Thymus (tissue), 11 donors: Measurements from ENCODE around the gene SPACA4. TPM values are rescaled to one million over a fixed set of nuclear protein-coding genes. Genes with fewer than 3 reads are reported as not detected.

Source experiments
- DNase-seq, 9 donors: peaks; one replicate each; pipeline ENCODE4 v3.0.0-alpha.2; 2013; ENCODE audit warnings: low spot score in 9 of 9, low read depth in 6 of 9, missing footprints in 1 of 9
- H3K27ac ChIP-seq, 2 donors: one replicate each; pipeline ENCODE4 v1.5.1; 2013; ENCODE audit warnings: control low read depth in 1 of 2, low read depth in 1 of 2, low read length in 1 of 2, mild to moderate bottlenecking in 1 of 2, moderate library complexity in 1 of 2
- H3K27me3 ChIP-seq, 2 donors: one replicate each; pipeline ENCODE4 v1.5.1; 2013; ENCODE audit warnings: low read length in 1 of 2; ENCODE audit not compliant: control insufficient read depth in 2 of 2, insufficient read depth in 1 of 2
- H3K36me3 ChIP-seq, 2 donors: one replicate each; pipeline ENCODE4 v1.5.1; 2013; ENCODE audit warnings: low read length in 1 of 2, mild to moderate bottlenecking in 1 of 2, moderate library complexity in 1 of 2; ENCODE audit not compliant: control insufficient read depth in 2 of 2, insufficient read depth in 2 of 2
- H3K4me1 ChIP-seq, 2 donors: one replicate each; pipeline ENCODE4 v1.5.1; 2013; ENCODE audit warnings: low read length in 2 of 2; ENCODE audit not compliant: control insufficient read depth in 2 of 2, insufficient read depth in 2 of 2
- H3K4me3 ChIP-seq, 2 donors: one replicate each; pipeline ENCODE4 v1.5.1; 2013; ENCODE audit warnings: low read length in 2 of 2, control low read depth in 1 of 2, mild to moderate bottlenecking in 1 of 2
- H3K9me3 ChIP-seq, 2 donors: one replicate each; pipeline ENCODE4 v1.5.1; 2013; ENCODE audit warnings: low read length in 1 of 2, mild to moderate bottlenecking in 1 of 2; ENCODE audit not compliant: control insufficient read depth in 2 of 2, insufficient read depth in 1 of 2
- WGBS: extraction: QIAGEN DNeasy Blood & Tissue Kit; methylation state at CpG from one replicate; pipeline ENCODE4 v1.1.7; 2013; 5-methylcytosine and 5-hydroxymethylcytosine counted together
- polyA plus RNA-seq: library from polyadenylated mRNA; stranded (reverse); fragments of 200-250 nt; gene quantifications from one replicate; pipeline ENCODE4 v1.2.3, GENCODE V29; 2013
- total RNA-seq: library from RNA; stranded (reverse); fragments of 120-200 nt; gene quantifications from one replicate; pipeline ENCODE4 v1.2.4, GENCODE V29; 2013
- donor health status: healthy.

The SPACA4 gene
- total and polyA plus RNA-seq, 2 donors: not detected

- Histone ChIP-seq H3K36me3 (no peaks in the 10 kb centered on the region), H3K4me1 (peaks cover 30 to 43% of the 10 kb centered on the region in 2 donors), H3K4me3 (no peak overlapping the region), H3K27me3 (no peaks in the 10 kb centered on the region), H3K27ac (no peak overlapping the region), H3K9me3 (no peaks in the 10 kb centered on the region)
- 88% methylated on average over 5 of the region's 5 CpGs for WGBS
- no peak for DNase-seq
Measured at GRCh38 chr19:48651683-48652048, 45.1 kb downstream of the SPACA4 start.

DNA sequence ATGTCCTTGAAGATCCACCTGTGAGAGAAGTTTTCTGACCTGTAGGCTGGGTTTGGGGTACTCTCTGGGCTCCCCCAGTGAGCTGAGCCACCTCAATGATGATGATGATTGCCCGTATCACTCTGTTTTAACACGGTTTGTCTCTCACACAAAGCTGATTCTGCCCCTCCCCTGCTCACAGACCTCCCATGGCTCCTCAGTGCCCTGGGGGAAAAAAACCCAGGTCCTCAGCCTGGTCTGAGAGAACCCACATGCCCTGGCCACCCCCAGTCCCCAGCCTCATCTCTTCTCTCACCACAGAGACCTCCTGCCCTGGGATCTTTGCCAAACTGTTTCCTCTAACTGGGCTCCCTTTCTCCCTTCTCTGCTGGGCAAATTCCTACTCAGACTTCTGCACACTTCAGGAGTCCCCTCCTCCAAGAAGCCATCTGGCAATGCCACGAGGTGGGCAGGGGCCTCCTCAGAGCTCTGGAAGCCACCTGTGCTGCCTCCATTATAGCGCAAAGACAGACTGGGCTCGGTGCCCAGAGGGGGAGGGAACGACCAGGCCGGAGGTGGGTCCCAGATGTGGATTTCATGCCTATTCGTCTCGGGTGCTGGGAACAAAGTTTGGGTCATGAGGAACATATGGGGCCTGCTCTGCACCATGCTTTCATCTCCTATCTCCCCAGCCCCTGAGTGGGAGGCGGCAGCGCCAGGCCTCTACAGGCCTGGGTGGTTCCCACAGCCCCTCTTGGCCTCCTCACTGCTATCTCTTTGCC lies 47.9 kb downstream of the SPACA4 start:
- Histone ChIP-seq H3K9me3 (no peaks in the 10 kb centered on the region), H3K27ac (peak overlapping the region; percentile 21 to 68), H3K4me3 (no peak overlapping the region), H3K36me3 (no peaks in the 10 kb centered on the region), H3K4me1 (peaks cover 16% of the 10 kb centered on the region in 2 donors), H3K27me3 (peaks cover 0 to 6% of the 10 kb centered on the region in 2 donors)
- WGBS: 19% methylated on average over 11 of the region's 11 CpGs
- DNase-seq: peak in 1 of 9 donors; percentile 50

DNA sequence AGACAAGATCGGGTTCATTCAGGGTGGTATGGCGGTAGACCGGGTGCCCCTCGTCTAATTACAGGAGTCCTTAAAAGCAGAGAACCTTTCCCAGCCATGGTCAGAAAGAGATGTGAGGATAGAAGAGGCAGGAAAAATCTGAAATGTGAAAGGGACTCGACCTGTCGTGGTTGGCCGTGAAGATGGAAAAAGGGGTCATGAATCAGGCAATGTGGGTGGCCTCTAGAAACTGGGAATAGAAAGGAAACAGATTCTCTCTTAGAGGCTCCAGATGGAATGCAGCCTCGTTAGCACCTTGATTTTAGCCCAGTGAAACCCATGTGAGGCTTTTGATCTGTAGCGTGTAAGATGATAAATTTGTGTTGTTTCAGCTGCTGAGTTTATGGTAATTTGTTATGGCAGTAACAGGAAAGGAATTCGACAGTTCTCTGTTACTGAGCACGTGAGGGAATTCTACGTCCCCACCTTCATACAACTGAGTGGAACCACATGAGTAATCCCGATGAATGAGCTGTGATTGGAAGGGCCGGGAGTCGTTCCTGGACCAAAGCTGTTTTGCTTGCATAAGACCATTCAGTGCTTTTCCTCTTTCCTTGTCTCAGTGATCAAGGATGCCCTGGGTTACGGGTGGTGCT lies 50.4 kb downstream of the SPACA4 start:
- H3K36me3 ChIP-seq: no peaks in the 10 kb centered on the region
- H3K4me3 ChIP-seq: no peak overlapping the region
- peaks cover 0 to 6% of the 10 kb centered on the region in 2 donors for H3K9me3 ChIP-seq
- H3K27me3 ChIP-seq: peaks cover 0 to 6% of the 10 kb centered on the region in 2 donors
- WGBS: 84% methylated on average over 16 of the region's 16 CpGs
- DNase-seq: no peak
- H3K4me1 ChIP-seq: peaks cover 22 to 24% of the 10 kb centered on the region in 2 donors
- H3K27ac ChIP-seq: no peak overlapping the region

Other genes starting within 250 kb of the SPACA4 start
- gene TMEM143, start 242.8 kb upstream of the SPACA4 start, total RNA-seq: 4.6 TPM
- gene TMEM143, start 242.8 kb upstream of the SPACA4 start, polyA plus RNA-seq: 10.3 TPM
- gene SYNGR4, start 242.4 kb upstream of the SPACA4 start, total RNA-seq: not detected
- 0.11 TPM for gene SYNGR4, start 242.4 kb upstream of the SPACA4 start, polyA plus RNA-seq
- 20.7 TPM for gene KDELR1, start 215.2 kb upstream of the SPACA4 start, total RNA-seq
- gene KDELR1, start 215.2 kb upstream of the SPACA4 start, polyA plus RNA-seq: 81.0 TPM
- 0.05 TPM for gene GRIN2D, start 213.1 kb upstream of the SPACA4 start, total RNA-seq
- gene GRIN2D, start 213.1 kb upstream of the SPACA4 start, polyA plus RNA-seq: 0.07 TPM
- gene GRWD1, start 160.8 kb upstream of the SPACA4 start, total RNA-seq: 20.2 TPM
- 8.4 TPM for gene GRWD1, start 160.8 kb upstream of the SPACA4 start, polyA plus RNA-seq
- gene KCNJ14, start 151.2 kb upstream of the SPACA4 start, total RNA-seq: 0.19 TPM
- 0.78 TPM for gene KCNJ14, start 151.2 kb upstream of the SPACA4 start, polyA plus RNA-seq
- gene CYTH2, start 137.4 kb upstream of the SPACA4 start, total RNA-seq: 32.0 TPM
- 42.4 TPM for gene CYTH2, start 137.4 kb upstream of the SPACA4 start, polyA plus RNA-seq
- 0.19 TPM for gene LMTK3, start 94.9 kb upstream of the SPACA4 start, total RNA-seq
- gene LMTK3, start 94.9 kb upstream of the SPACA4 start, polyA plus RNA-seq: 1.5 TPM
- 0.09 TPM for gene SULT2B1, start 54.6 kb upstream of the SPACA4 start, total RNA-seq
- 4.3 TPM for gene SULT2B1, start 54.6 kb upstream of the SPACA4 start, polyA plus RNA-seq
- gene FAM83E, start 8.3 kb downstream of the SPACA4 start, total RNA-seq: 0.33 TPM
- gene FAM83E, start 8.3 kb downstream of the SPACA4 start, polyA plus RNA-seq: 2.2 TPM
- 2,287 TPM for gene RPL18, start 12.4 kb downstream of the SPACA4 start, total RNA-seq
- gene RPL18, start 12.4 kb downstream of the SPACA4 start, polyA plus RNA-seq: 2,606 TPM
- gene SPHK2, start 12.8 kb downstream of the SPACA4 start, total RNA-seq: 4.6 TPM
- 13.4 TPM for gene SPHK2, start 12.8 kb downstream of the SPACA4 start, polyA plus RNA-seq
- gene DBP, start 30.6 kb downstream of the SPACA4 start, total RNA-seq: 15.8 TPM
- gene DBP, start 30.6 kb downstream of the SPACA4 start, polyA plus RNA-seq: 21.2 TPM
- 9.8 TPM for gene CA11, start 39.4 kb downstream of the SPACA4 start, total RNA-seq
- 15.3 TPM for gene CA11, start 39.4 kb downstream of the SPACA4 start, polyA plus RNA-seq
- 0.09 TPM for gene NTN5, start 66.3 kb downstream of the SPACA4 start, total RNA-seq
- 3.5 TPM for gene NTN5, start 66.3 kb downstream of the SPACA4 start, polyA plus RNA-seq
- 0.66 TPM for gene FUT2, start 89.2 kb downstream of the SPACA4 start, total RNA-seq
- 3.2 TPM for gene FUT2, start 89.2 kb downstream of the SPACA4 start, polyA plus RNA-seq
- 0.38 TPM for gene MAMSTR, start 113.0 kb downstream of the SPACA4 start, total RNA-seq
- 1.2 TPM for gene MAMSTR, start 113.0 kb downstream of the SPACA4 start, polyA plus RNA-seq
- 3.3 TPM for gene RASIP1, start 133.9 kb downstream of the SPACA4 start, total RNA-seq
- 15.6 TPM for gene RASIP1, start 133.9 kb downstream of the SPACA4 start, polyA plus RNA-seq
- 0.05 TPM for gene IZUMO1, start 140.2 kb downstream of the SPACA4 start, total RNA-seq
- 0.18 TPM for gene IZUMO1, start 140.2 kb downstream of the SPACA4 start, polyA plus RNA-seq
- gene FUT1, start 145.9 kb downstream of the SPACA4 start, total RNA-seq: 0.52 TPM
- gene FUT1, start 145.9 kb downstream of the SPACA4 start, polyA plus RNA-seq: 1.3 TPM
- gene FGF21, start 148.8 kb downstream of the SPACA4 start, total RNA-seq: not detected
- 0.11 TPM for gene FGF21, start 148.8 kb downstream of the SPACA4 start, polyA plus RNA-seq
- 18.9 TPM for gene BCAT2, start 204.3 kb downstream of the SPACA4 start, total RNA-seq
- 37.5 TPM for gene BCAT2, start 204.3 kb downstream of the SPACA4 start, polyA plus RNA-seq
- 9.9 TPM for gene HSD17B14, start 229.7 kb downstream of the SPACA4 start, total RNA-seq
- gene HSD17B14, start 229.7 kb downstream of the SPACA4 start, polyA plus RNA-seq: 20.4 TPM